Lung (tissue), 12 donors: Measurements from ENCODE around the gene DOLK. TPM values are rescaled to one million over a fixed set of nuclear protein-coding genes. Genes with fewer than 3 reads are reported as not detected.

Experiments
- ATAC-seq: fragments of 200-7000 bp; cut with Tn5 transposase; one replicate; pipeline ENCODE4 v1.9.1; 2020; ENCODE audit warnings: moderate number of reproducible peaks; ENCODE audit not compliant: insufficient read depth, low FRiP score
- DNase-seq, 3 donors: peaks; one replicate each; pipeline ENCODE4 v3.0.0-alpha.2; 2013 to 2017
- H3K27ac ChIP-seq, 2 donors: one replicate each; pipeline ENCODE4 v1.5.1; 2013; ENCODE audit warnings: mild to moderate bottlenecking in 2 of 2, moderate library complexity in 2 of 2, control low read depth in 1 of 2, inconsistent platforms in 1 of 2, low read depth in 1 of 2, low read length in 1 of 2
- H3K27me3 ChIP-seq, 3 donors: one replicate each; pipeline ENCODE4 v1.5.1; 2013; ENCODE audit warnings: low read length in 2 of 3; ENCODE audit not compliant: control insufficient read depth in 3 of 3, insufficient read depth in 3 of 3
- H3K36me3 ChIP-seq, 4 donors: one replicate each; pipeline ENCODE4 v1.5.1; 2013; ENCODE audit warnings: low read length in 4 of 4, mild to moderate bottlenecking in 1 of 4, moderate library complexity in 1 of 4; ENCODE audit not compliant: control insufficient read depth in 4 of 4, insufficient read depth in 4 of 4
- H3K4me1 ChIP-seq, 5 donors: one replicate each; pipeline ENCODE4 v1.5.1; 2013; ENCODE audit warnings: low read length in 5 of 5, mild to moderate bottlenecking in 2 of 5, moderate library complexity in 1 of 5; ENCODE audit not compliant: control insufficient read depth in 5 of 5, insufficient read depth in 5 of 5
- H3K4me3 ChIP-seq: one replicate; pipeline ENCODE4 v1.5.1; 2013; ENCODE audit warnings: mild to moderate bottlenecking, control low read depth, moderate library complexity
- H3K9ac ChIP-seq, 2 donors: one replicate each; pipeline ENCODE4 v1.5.1; 2013; ENCODE audit warnings: low read length in 2 of 2, control low read depth in 1 of 2; ENCODE audit not compliant: insufficient read depth in 1 of 2
- H3K9me3 ChIP-seq, 4 donors: one replicate each; pipeline ENCODE4 v1.5.1; 2013; ENCODE audit warnings: low read length in 3 of 4, mild to moderate bottlenecking in 1 of 4, moderate library complexity in 1 of 4; ENCODE audit not compliant: control insufficient read depth in 4 of 4, insufficient read depth in 3 of 4
- WGBS, 2 donors: extraction: QIAGEN DNeasy Blood & Tissue Kit; methylation state at CpG; one replicate each; pipeline ENCODE4 v1.1.7; 2013; 5-methylcytosine and 5-hydroxymethylcytosine counted together
- polyA plus RNA-seq, 2 donors: library from polyadenylated mRNA; stranded (reverse); fragments of 200-250 nt; gene quantifications; one replicate each; pipeline ENCODE4 v1.2.1, GENCODE V29; 2013
- total RNA-seq, 2 donors: library from RNA; depleted of rRNA in 1 of 2; stranded (reverse); fragments of >200 nt in 1 of 2; gene quantifications; one replicate each; pipeline ENCODE4 v1.2.1, GENCODE V29; 2014 to 2021
- TF ChIP-seq, protein P1 (sequence below): IDR thresholded peaks from 2 replicates; pipeline ENCODE4 v1.5.1; 2012; ENCODE audit warnings: mild to moderate bottlenecking; ENCODE audit errors: control extremely low read depth, extremely low read depth
- donor health status: control.
- donor health status: control.
- donor health status: Bipolar disorder and iron deficiency.
- donor health status: healthy.
- donor health status: DM: yes; HTN: yes; CAD: no.

DOLK gene
- total and polyA plus RNA-seq, 4 donors: 9.6 to 19.1 (median 14.2) TPM

DNA sequence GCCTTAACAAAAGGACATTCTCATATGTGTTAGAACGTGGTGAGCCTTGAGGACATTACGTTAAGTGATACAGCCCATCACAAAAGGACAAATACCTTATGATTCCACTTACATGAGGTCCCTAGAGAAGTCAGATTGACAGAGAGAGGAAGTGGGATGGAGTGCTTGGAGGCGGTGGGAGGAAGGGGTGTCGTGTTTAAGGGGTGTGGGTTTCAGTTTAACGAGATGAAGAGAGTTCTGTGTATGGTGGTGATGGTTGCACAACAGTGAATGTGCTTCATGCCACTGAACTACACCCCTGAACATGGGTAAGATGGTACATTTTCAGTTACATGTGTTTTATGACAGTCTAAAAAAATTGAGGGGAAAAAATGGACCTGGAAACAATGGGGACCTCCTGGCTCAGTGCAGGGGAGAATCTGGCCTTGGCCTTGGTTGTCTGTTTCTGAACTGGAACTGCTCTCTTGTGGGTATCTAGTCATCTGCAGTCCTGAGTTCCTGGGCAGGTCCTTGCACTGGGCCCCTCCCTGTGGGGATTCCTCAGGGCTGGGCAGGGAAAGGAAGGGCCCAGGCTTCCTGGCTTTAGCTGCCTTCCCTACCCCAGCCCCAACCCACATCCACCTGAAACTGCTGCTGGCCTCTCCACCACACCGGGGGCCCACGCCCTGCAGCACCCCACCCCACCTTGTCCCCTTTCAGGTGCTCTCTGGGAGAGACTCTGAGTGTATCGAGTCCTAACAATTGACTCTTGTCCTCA, 47.7 kb downstream of the DOLK start:
- H3K27me3 ChIP-seq: no peaks in the 10 kb centered on the region
- peaks cover 0 to 20% (median 11%) of the 10 kb centered on the region in 4 donors for H3K36me3 ChIP-seq
- WGBS, 2 donors: 18 to 34% methylated on average over 8 of the region's 8 CpGs
- no peaks in the 10 kb centered on the region for H3K9me3 ChIP-seq
- ATAC-seq (peak; percentile 47), DNase-seq (no peak)
- H3K4me1 ChIP-seq: peaks cover 0 to 25% (median 0%) of the 10 kb centered on the region in 5 donors
- H3K4me3 ChIP-seq: no peak overlapping the region
- peak overlapping the region; percentile 7 to 28 for H3K27ac ChIP-seq
- TF ChIP-seq, protein P1, sequence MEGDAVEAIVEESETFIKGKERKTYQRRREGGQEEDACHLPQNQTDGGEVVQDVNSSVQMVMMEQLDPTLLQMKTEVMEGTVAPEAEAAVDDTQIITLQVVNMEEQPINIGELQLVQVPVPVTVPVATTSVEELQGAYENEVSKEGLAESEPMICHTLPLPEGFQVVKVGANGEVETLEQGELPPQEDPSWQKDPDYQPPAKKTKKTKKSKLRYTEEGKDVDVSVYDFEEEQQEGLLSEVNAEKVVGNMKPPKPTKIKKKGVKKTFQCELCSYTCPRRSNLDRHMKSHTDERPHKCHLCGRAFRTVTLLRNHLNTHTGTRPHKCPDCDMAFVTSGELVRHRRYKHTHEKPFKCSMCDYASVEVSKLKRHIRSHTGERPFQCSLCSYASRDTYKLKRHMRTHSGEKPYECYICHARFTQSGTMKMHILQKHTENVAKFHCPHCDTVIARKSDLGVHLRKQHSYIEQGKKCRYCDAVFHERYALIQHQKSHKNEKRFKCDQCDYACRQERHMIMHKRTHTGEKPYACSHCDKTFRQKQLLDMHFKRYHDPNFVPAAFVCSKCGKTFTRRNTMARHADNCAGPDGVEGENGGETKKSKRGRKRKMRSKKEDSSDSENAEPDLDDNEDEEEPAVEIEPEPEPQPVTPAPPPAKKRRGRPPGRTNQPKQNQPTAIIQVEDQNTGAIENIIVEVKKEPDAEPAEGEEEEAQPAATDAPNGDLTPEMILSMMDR: no peak
- no peak overlapping the region for H3K9ac ChIP-seq

DNA sequence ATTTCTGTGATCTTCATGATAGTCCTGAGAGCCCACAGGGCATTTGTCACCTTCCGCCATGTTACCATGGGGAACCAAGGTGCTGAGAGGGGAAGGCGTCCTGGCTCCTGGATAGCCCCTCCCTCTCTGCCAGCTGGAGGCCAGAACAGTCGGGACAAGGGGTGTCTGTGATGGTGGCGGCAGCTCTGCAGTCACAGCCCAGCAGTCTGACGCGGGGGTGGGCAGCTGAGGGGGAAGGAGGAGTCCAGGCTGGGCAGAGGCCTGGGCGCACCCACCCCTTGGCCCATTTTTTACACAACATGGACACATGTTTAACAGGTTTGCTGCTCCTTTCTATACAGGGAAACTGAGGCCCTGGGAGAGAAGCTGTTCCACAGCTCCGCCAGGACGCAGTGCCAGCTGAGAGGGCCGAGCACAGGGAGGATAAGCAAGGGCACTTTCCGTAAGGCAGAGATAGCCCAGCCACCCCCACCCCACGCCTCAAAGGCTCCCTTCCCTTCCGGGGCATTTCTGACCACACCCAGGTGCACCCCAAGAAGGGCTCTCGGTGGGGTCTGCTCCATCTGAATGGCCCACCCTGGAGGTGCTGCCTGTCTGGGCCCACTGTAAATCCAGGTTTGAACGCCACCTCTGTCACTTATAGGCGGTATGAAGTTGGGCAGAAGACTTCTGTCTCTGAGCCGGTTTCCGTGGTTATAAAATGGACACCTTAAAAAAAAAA, 48.4 kb downstream of the DOLK start:
- peaks cover 0 to 25% (median 0%) of the 10 kb centered on the region in 5 donors for H3K4me1 ChIP-seq
- peak overlapping the region; percentile 10 to 72 for H3K27ac ChIP-seq
- 71 to 78% methylated on average over 18 of the region's 18 CpGs for WGBS, 2 donors
- no peaks in the 10 kb centered on the region for H3K27me3 ChIP-seq
- peaks cover 0 to 20% (median 11%) of the 10 kb centered on the region in 4 donors for H3K36me3 ChIP-seq
- H3K4me3 ChIP-seq: no peak overlapping the region
- no peak for DNase-seq
- ATAC-seq: no peak
- TF ChIP-seq, protein P1: no peak
- H3K9me3 ChIP-seq: no peaks in the 10 kb centered on the region
- no peak overlapping the region for H3K9ac ChIP-seq

DNA sequence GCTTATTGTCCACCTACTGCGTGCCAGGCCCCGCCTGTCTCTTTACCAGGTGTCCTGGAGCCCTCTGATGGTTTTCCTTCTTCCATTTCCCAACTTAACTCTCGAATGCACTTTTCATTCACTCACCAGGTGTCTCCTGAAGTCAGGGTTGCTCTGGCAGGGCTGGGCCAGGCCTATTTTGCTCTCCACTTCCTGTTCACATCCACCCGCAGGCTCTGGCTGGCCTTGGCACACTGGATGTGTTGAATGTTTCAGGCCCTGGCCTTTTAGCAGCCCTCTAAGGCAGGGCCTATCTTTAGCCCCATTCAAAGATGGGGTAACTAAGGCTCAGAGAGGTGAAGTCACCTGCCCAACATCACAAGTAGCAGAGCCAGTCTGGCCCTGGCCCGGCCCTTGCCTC, 49.0 kb downstream of the DOLK start:
- H3K4me3 ChIP-seq: no peak overlapping the region
- H3K36me3 ChIP-seq: peaks cover 0 to 20% (median 11%) of the 10 kb centered on the region in 4 donors
- ATAC-seq (no peak), DNase-seq (no peak)
- peaks cover 0 to 25% (median 0%) of the 10 kb centered on the region in 5 donors for H3K4me1 ChIP-seq
- H3K27ac ChIP-seq: peak overlapping the region in 1 of 2 donors; percentile 72
- WGBS, 2 donors: 72 to 73% methylated on average over 5 of the region's 5 CpGs
- H3K9ac ChIP-seq: no peak overlapping the region
- no peaks in the 10 kb centered on the region for H3K9me3 ChIP-seq
- no peaks in the 10 kb centered on the region for H3K27me3 ChIP-seq
- TF ChIP-seq, protein P1: no peak
